Epithelial cell of esophagus (primary cell): ENCODE results near the gene TCP11X2.
"Not testable (repeated sequence)": the region's sequence is repeated elsewhere in the genome, so short reads cannot be mapped to it uniquely, and the experiment has no call there.

Source experiments
- DNase-seq: peaks from one replicate; pipeline ENCODE4 v3.0.0; 2010; ENCODE audit warnings: low read depth
- H3K4me3 ChIP-seq: 2 replicates; pipeline ENCODE4 v1.5.1; 2011; ENCODE audit warnings: mild to moderate bottlenecking, low read length, control low read depth
- CTCF ChIP-seq: IDR thresholded peaks from 2 replicates; pipeline ENCODE4 v1.5.1; 2011; ENCODE audit warnings: low read depth, mild to moderate bottlenecking, low read length, control low read depth, inconsistent platforms; ENCODE audit not compliant: insufficient read depth; ENCODE audit errors: missing control alignments

The TCP11X2 gene

GRCh38 chrX:102471762-102472220 lies at the start of gene TCP11X2:
Gene TCP11X2, minus strand, starts transcription at chrX:102471812.
- not testable (repeated sequence) for DNase-seq, H3K4me3 ChIP-seq

GRCh38 chrX:102517326-102517725 lies 45.7 kb upstream of the TCP11X2 start:
- peak; percentile 2 for DNase-seq
- no peak overlapping the region for H3K4me3 ChIP-seq
- no peak for TF ChIP-seq CTCF

- H3K4me3 ChIP-seq = peak within 1 kb of the TSS; percentile 15
- DNase-seq = peak; percentile 29
- no peak for TF ChIP-seq CTCF
Measured at GRCh38 chrX:102515975-102516941, 44.6 kb upstream of the TCP11X2 start, which contains the start of gene TMSB15A. Gene TMSB15A, minus strand, starts transcription at chrX:102516739.

GRCh38 chrX:102514536-102514935 lies 42.9 kb upstream of the TCP11X2 start:
- TF ChIP-seq CTCF = no peak
- H3K4me3 ChIP-seq = no peak overlapping the region

GRCh38 chrX:102498732-102499131 lies 27.1 kb upstream of the TCP11X2 start:
- H3K4me3 ChIP-seq = no peak overlapping the region
- DNase-seq = no peak
- no peak for TF ChIP-seq CTCF

More at GRCh38 chrX:102514536-102514935, 42.9 kb upstream of the TCP11X2 start:
- DNase-seq = no peak

GRCh38 chrX:102491766-102492165 lies 20.2 kb upstream of the TCP11X2 start:
- DNase-seq = no peak
- no peak for TF ChIP-seq CTCF
- H3K4me3 ChIP-seq = no peak overlapping the region

- not testable (repeated sequence) for DNase-seq
Measured at GRCh38 chrX:102478765-102479164, 7.2 kb upstream of the TCP11X2 start.

GRCh38 chrX:102470215-102470614 lies 1.4 kb downstream of the TCP11X2 start:
- not testable (repeated sequence) for H3K4me3 ChIP-seq, DNase-seq

More at GRCh38 chrX:102478765-102479164, 7.2 kb upstream of the TCP11X2 start:
- H3K4me3 ChIP-seq = not testable (repeated sequence)

GRCh38 chrX:102458615-102459014 lies 13.0 kb downstream of the TCP11X2 start:
- not testable (repeated sequence) for H3K4me3 ChIP-seq, DNase-seq

- not testable (repeated sequence) for DNase-seq
Measured at GRCh38 chrX:102439908-102440307, 31.7 kb downstream of the TCP11X2 start, which contains the start of gene NXF2B. Gene NXF2B, minus strand, starts transcription at chrX:102440008. Its CDS starts 59,972 bp downstream, at chrX:102380036.

GRCh38 chrX:102414493-102414892 lies 57.1 kb downstream of the TCP11X2 start:
- H3K4me3 ChIP-seq, DNase-seq: not testable (repeated sequence)

More at GRCh38 chrX:102439908-102440307, 31.7 kb downstream of the TCP11X2 start, which contains the start of gene NXF2B:
- not testable (repeated sequence) for H3K4me3 ChIP-seq
